GM18505 (cell line): ENCODE measurements around the gene P2RX3.
A peak's percentile ranks its signal among the peaks of the same experiment; 100 is the strongest.

Experiments used
- ATAC-seq: cut with Tn5 transposase; IDR thresholded peaks from one replicate; pipeline ENCODE4 v1.9.1; 2021; ENCODE audit not compliant: unreplicated experiment
- POLR2A ChIP-seq: IDR thresholded peaks from 4 replicates; pipeline ENCODE4 v1.6.1; 2011; ENCODE audit warnings: borderline replicate concordance; ENCODE audit not compliant: insufficient read depth, insufficient read length; ENCODE audit errors: extremely low read depth

Gene P2RX3

GRCh38 chr11:57343825-57344224 lies 5.7 kb downstream of the P2RX3 start:
- TF ChIP-seq POLR2A = no peak
- no peak for ATAC-seq

- no peak for ATAC-seq
- no peak for TF ChIP-seq POLR2A
Observed at GRCh38 chr11:57344826-57345225, 6.7 kb downstream of the P2RX3 start.

- peak; percentile 60 for ATAC-seq
- TF ChIP-seq POLR2A = no peak
Observed at GRCh38 chr11:57345555-57346211, 7.5 kb downstream of the P2RX3 start.

- TF ChIP-seq POLR2A = no peak
Observed at GRCh38 chr11:57347336-57347735, 9.2 kb downstream of the P2RX3 start.

GRCh38 chr11:57348052-57348451 lies 9.9 kb downstream of the P2RX3 start:
- TF ChIP-seq POLR2A = no peak
- ATAC-seq = no peak

More at GRCh38 chr11:57347336-57347735, 9.2 kb downstream of the P2RX3 start:
- no peak for ATAC-seq

GRCh38 chr11:57348636-57349313 lies 10.6 kb downstream of the P2RX3 start:
- no peak for ATAC-seq
- TF ChIP-seq POLR2A = no peak

GRCh38 chr11:57349491-57350274 lies 11.5 kb downstream of the P2RX3 start:
- ATAC-seq = no peak

GRCh38 chr11:57353036-57353435 lies 14.9 kb downstream of the P2RX3 start:
- no peak for ATAC-seq
- TF ChIP-seq POLR2A = no peak

More at GRCh38 chr11:57349491-57350274, 11.5 kb downstream of the P2RX3 start:
- TF ChIP-seq POLR2A = no peak

- no peak for ATAC-seq
- TF ChIP-seq POLR2A = no peak
Observed at GRCh38 chr11:57353446-57353845, 15.3 kb downstream of the P2RX3 start.

- TF ChIP-seq POLR2A = no peak
- ATAC-seq = no peak
Observed at GRCh38 chr11:57353852-57354251, 15.7 kb downstream of the P2RX3 start.

- TF ChIP-seq POLR2A = no peak
- no peak for ATAC-seq
Observed at GRCh38 chr11:57354699-57355098, 16.5 kb downstream of the P2RX3 start.

- TF ChIP-seq POLR2A = no peak
- ATAC-seq = no peak
Observed at GRCh38 chr11:57356268-57356667, 18.1 kb downstream of the P2RX3 start.

- no peak for ATAC-seq
- TF ChIP-seq POLR2A = no peak
Observed at GRCh38 chr11:57357310-57357709, 19.2 kb downstream of the P2RX3 start.
